Upper lobe of left lung (tissue), 4 donors: ENCODE data around the gene NAALADL1.

ENCODE experiments used
- CTCF ChIP-seq, 6 experiments: fragments of 450-650 bp in 4 of 6; fragments of 200-600 bp in 2 of 6; sonication (generic) in 2 of 6; IDR thresholded peaks; one replicate each; pipeline ENCODE4 v1.5.1; 2016 to 2019; ENCODE audit warnings: antibody characterized with exemption in 6 of 6
- EP300 ChIP-seq, 4 donors: sonication (generic); formaldehyde crosslinking; IDR thresholded peaks; one replicate each; pipeline ENCODE4 v1.5.1; 2017; ENCODE audit warnings: antibody characterized with exemption in 4 of 4, control low read depth in 2 of 4
- POLR2A ChIP-seq, 4 donors: fragments of 450-650 bp; IDR thresholded peaks; one replicate each; pipeline ENCODE4 v1.5.1; 2016 to 2017; ENCODE audit warnings: antibody characterized with exemption in 4 of 4, mild to moderate bottlenecking in 2 of 4
- POLR2AphosphoS5 ChIP-seq, 2 donors: sonication (generic); formaldehyde crosslinking; IDR thresholded peaks; one replicate each; pipeline ENCODE4 v1.5.1; 2017; ENCODE audit warnings: antibody characterized with exemption in 2 of 2

GRCh38 chr11:65040847-65041622, 17.3 kb downstream of the NAALADL1 start, which contains the start of gene SAC3D1:
- TF ChIP-seq POLR2AphosphoS5 (IDR thresholded peaks at IDR 0.05): peak in 1 of 2 donors; percentile 67
- peak in 1 of 6 experiments; percentile 42 for TF ChIP-seq CTCF (IDR thresholded peaks at IDR 0.05)
- TF ChIP-seq POLR2A (IDR thresholded peaks at IDR 0.05): peak in 1 of 4 donors; percentile 57
- no peak for TF ChIP-seq EP300 (IDR thresholded peaks at IDR 0.05)
